A172 (cell line): ENCODE measurements around the gene CHMP6. TPM values are rescaled to one million over a fixed set of nuclear protein-coding genes. Genes with fewer than 3 reads are reported as not detected.
A peak's percentile ranks its signal among the peaks of the same experiment; 100 is the strongest.

ENCODE experiments used
- DNase-seq: peaks from one replicate; pipeline ENCODE4 v3.0.0-alpha.2; 2015; ENCODE audit warnings: low spot score
- total RNA-seq: library from RNA; depleted of rRNA; stranded (reverse); fragments of >200 nt; shearing (Covaris generic); gene quantifications from 2 replicates; pipeline ENCODE4 v1.2.3, GENCODE V29; 2014

The CHMP6 gene
- total RNA-seq, 1 experiment from 2014 or later, result 15.1 TPM

DNA sequence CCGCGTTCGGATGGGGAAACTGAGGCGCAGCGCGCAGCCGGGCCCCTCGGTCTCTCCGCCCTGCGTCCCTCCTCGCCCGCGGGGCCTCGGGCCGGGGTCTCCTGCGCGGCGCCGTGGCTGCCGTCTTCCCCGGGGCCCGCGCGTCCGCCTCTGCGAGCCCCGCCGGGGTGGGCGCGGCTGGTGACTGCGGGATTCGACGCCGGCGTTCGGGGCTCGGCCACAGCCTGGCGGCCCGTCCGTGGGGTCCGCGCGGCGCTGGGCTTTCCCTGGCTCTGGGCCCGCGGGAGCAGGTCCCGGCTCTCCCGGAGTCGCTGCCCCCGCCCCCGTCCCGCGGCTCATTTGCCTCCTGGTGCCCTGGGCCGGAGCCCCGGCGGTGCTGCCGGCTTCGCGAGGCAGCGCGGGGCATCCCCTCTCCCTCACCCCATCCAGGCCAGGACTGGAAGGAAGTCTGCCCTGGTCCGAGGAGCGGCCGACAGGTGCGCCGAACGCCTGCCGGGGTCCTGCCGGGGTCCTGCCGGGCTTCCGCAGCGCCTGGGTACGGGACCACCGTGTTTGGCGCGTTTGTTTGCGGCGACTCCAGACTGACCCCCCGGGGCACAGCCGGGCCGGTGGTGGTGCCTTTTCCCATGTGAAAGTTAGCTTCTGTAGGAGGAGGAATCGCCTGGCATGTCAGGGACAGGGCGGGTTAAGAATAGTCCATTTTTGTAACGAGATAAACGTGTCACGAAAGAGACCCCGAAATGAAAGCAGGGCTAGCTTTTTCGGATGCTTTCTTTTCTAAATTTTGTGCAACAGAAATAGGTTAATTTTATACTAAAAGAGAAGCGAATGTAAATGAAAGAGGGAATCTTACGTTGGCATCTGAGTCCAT is 671 bp downstream of the CHMP6 start:
- DNase-seq, result no peak

DNA sequence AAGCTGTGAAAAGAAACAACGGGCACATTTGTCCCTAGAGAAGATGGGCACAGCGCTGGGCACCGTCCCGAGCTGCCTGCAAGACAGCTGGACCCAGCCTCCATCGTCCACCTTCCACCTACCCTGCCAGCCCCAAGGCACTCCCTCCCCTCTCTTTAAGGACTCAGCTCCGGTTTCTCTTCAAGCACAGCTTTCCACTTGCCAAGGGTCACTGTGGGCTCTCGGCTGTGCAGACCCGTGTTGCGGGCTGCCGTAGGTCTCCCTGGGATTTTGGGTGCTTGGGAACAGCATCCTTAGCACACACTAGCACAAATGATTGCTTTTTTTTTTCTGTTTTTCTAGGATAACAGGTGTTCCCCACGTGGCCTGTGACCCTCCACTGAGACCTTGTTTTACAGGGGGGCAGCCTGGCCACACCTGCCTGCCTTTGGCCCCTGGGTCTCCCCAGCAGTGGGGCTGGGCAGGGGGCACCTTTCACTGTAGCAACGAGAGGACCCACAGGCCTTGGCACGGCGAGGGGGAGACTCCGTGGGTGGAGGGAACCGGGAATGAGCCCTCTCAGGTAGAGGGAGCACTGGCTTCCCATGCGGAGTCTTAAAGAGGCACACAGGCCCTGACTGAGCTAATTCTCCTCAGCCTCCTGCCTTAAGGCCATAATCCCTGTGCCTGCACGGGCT is 1.4 kb downstream of the CHMP6 start:
- DNase-seq, result no peak

DNA sequence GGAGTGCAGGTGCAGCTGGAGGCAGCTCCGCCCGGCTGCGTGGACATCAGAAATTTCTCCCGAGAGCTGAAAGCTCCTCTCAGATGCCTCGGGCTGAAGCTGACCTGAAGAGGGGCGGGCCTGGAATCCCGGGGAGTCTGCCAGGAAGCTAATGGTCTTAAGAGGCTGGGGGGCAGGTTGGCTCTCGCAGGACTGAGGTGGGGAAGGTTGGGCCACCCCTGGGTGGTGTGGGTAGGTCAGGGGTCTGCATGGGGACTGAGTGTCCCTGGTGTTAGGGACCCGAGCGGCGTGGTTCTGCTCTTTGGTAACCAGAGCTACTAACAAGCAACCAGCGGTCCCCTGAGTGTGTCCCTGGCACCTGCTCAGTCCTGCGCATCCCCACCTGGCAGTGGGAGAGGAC is 3.5 kb downstream of the CHMP6 start:
- DNase-seq, result no peak

GRCh38 chr17:80996422-80997305 is 5.0 kb downstream of the CHMP6 start:
- no peak for DNase-seq

GRCh38 chr17:80997424-80998117 is 5.9 kb downstream of the CHMP6 start:
- peak; percentile 91 for DNase-seq

GRCh38 chr17:80998118-80998747 is 6.6 kb downstream of the CHMP6 start:
- DNase-seq, result no peak

DNA sequence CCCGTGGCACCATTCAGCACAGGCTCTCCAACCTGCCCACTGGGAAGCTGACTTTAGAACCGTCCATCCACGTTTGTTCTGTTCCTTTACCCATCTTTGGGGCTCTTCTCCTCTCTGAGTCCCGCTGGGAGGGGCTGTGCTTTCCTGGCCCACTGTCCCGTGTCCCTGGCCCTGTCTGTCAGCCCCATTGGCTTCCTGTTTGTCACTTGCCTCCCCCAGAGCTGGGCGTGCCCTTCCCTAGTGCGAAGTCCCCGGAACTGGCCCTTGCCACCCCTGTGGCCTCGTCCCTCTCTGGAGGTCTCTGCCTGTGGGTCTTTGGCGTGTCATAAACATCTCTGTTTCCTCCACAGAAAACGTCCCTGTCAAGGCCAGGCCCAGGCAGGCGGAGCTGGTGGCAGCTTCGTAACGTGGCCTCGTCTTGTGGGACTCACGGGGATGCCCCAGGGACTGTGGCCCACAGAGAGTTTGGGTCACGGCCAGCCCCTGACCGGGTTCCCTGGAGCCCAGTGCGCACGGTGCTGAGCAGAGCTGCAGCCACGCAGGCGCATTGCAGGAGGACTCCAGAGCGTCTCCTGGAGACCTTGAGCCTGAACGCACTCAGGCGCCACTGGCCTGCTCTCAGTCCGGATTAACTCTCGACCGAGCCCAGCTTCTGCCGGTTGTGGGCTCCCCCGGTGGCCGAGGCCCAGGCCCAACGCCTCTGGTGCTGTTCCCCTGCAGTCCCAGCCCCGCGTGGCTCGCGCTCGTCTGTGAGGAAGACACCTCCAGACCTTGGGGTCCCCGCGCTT is 7.3 kb downstream of the CHMP6 start:
- DNase-seq, result no peak

GRCh38 chr17:80999536-81000333 is 8.1 kb downstream of the CHMP6 start:
- DNase-seq, result no peak

DNA sequence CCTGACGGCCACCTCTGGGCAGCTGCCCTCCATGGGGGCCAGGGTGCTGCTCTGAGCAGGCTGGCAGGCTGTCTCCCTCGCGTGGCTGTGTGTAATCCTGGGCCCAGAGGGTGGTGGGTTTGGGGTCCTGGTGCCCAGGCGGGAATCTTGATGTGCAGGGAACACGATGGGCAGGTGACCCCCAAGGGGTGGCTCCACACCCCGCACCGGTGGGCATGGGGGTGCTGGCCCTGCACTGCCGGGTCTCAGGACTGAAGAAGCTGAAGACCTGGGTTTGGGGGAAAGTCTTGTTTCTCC is 8.6 kb downstream of the CHMP6 start:
- no peak for DNase-seq

GRCh38 chr17:81000631-81001357 is 9.2 kb downstream of the CHMP6 start:
- no peak for DNase-seq

- DNase-seq, result no peak
Observed at GRCh38 chr17:81002013-81002384, 10.4 kb downstream of the CHMP6 start.

DNA sequence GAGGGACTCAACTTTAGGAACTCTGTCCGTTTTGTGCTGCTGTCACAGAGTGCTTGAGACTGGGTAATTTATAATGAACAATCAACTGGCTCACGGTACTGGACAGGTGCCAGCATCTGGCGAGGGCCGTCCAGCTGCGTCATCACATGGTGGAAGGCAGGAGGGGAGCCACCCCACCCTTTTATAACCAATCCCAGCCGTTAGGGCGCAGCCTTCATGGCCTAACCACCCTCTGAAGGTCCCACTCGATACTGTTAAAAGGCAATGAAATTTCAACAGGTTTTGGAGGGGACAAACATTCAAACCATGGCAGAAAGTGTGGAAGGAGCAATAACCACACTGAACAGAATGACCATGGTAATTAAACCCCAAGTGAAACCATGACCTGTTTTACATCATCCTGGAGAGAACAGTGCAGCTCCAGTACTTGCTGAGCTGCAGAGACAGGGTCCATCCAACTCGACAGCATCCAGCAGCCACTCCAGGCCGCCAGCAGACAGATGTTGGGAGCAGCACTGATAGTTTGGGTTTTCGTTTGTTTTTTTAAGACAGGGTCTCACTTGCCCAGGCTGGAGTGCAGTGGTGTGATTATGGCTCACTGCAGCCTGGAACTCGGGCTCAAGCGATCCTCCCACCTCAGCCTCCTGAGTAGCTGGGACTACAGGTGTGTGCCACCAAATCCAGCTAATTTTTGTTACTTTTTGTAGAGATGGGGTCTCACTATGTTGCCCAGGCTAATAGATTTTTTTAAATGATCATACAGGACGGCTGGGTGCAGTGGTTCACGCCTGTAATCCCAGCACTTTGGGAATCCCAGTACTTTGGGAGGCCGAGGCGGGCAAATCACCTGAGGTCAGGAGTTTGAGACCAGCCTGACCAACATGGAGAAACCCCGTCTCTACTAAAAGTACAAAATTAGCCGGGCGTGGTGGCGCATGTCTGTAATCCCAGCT is 11.0 kb downstream of the CHMP6 start:
- peak; percentile 79 for DNase-seq

GRCh38 chr17:81003711-81004475 is 12.3 kb downstream of the CHMP6 start:
- DNase-seq, result no peak

DNA sequence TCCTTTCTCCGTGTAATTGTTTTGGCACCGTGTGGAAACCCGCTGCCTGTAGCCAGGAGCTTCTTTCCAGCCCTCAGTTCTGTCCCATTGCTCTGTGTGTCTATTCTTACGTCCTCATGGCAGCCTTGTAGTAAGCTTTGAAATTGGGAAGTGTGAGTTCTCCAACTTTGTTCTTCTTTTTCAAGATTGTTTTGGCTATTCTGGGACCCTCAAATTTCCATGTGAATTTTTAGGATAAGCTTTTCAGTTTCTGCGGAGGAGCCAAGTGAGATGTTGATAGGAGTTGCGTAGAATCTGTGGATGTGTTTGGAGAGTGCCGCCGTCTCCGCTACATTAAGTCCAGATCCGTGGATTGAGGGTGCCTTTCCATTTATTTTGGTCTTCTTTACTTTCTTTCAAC is 15.2 kb downstream of the CHMP6 start:
- no peak for DNase-seq

DNA sequence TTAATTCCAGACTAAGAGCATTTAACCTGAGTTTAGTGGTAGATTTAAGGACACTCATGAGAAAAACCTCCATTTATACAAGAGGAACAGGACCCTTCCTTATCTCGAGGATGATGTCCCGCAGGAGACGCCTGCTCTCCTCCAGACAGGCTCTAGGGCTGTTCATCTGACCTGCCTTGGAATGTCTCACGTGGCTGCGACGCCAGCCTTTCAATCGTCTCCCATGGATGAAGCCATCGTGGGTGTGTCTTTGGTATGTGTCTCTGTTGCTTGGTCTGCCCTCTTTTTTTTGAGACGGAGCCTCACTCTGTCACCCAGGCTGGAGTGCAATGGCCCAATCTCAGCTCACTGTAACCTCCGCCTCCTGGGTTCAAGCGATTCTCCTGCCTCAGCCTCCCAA is 16.5 kb downstream of the CHMP6 start:
- DNase-seq, result no peak

DNA sequence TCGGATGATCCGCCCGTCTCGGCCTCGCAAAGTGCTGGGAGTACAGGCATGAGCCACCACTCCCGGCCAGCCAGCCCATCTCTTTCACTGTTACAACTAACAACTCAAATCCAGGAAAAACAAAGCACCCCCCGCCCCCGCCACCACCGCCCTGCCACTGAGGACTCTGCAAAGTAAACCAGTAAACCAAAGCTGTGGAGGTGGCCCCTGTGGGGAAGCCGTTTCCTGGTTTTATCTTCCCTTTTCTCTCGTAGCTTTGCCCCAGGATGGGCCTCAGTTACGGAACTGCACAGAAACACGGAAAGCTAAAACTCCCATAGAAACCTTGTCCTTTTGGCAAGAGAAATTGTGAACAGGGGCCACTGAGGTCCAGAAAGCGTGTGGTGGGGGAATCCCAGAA is 17.5 kb downstream of the CHMP6 start:
- DNase-seq, result no peak

GRCh38 chr17:81010935-81011334 is 19.3 kb downstream of the CHMP6 start:
- no peak for DNase-seq
